Measurements from ENCODE around the gene RYR2.

- TF ChIP-seq, protein P1, sequence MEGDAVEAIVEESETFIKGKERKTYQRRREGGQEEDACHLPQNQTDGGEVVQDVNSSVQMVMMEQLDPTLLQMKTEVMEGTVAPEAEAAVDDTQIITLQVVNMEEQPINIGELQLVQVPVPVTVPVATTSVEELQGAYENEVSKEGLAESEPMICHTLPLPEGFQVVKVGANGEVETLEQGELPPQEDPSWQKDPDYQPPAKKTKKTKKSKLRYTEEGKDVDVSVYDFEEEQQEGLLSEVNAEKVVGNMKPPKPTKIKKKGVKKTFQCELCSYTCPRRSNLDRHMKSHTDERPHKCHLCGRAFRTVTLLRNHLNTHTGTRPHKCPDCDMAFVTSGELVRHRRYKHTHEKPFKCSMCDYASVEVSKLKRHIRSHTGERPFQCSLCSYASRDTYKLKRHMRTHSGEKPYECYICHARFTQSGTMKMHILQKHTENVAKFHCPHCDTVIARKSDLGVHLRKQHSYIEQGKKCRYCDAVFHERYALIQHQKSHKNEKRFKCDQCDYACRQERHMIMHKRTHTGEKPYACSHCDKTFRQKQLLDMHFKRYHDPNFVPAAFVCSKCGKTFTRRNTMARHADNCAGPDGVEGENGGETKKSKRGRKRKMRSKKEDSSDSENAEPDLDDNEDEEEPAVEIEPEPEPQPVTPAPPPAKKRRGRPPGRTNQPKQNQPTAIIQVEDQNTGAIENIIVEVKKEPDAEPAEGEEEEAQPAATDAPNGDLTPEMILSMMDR (conservative IDR thresholded peaks at IDR 0.05; ENCODE audit: low read length): no peak
- no peak for TF ChIP-seq EZH2phosphoT487 (IDR thresholded peaks at IDR 0.05; ENCODE audit: borderline replicate concordance, low read depth, low read length)
Observed at GRCh38 chr1:237205400-237206064, 163.5 kb downstream of the RYR2 start.
